ENCODE data around the gene CORIN.
"Not testable (repeated sequence)": the region's sequence is repeated elsewhere in the genome, so short reads cannot be mapped to it uniquely, and the experiment has no call there.

The CORIN gene

GRCh38 chr4:47566969-47567368 is 270.9 kb downstream of the CORIN start:
- no peak for DNase-seq (ENCODE audit: low read depth in 2 of 2)

DNA sequence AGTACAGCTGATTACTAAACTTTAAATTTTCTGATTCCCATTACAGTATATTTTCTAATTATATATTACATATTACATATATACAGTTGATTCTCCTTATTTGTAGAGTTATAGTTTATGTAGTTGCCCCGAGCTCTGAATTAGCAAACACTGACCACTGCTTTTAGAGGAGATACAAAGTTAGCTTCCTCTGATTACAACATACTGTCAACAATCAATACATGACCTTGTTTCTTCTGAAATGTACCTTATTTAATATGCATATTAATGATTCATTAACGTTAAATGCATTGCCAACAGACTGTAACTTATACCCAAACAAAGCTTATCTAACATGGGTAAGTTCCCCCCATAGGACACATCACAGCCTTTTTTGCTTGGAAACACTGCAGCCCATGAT is 271.3 kb downstream of the CORIN start:
- DNase-seq (ENCODE audit: low read depth in 2 of 2): no peak

DNA sequence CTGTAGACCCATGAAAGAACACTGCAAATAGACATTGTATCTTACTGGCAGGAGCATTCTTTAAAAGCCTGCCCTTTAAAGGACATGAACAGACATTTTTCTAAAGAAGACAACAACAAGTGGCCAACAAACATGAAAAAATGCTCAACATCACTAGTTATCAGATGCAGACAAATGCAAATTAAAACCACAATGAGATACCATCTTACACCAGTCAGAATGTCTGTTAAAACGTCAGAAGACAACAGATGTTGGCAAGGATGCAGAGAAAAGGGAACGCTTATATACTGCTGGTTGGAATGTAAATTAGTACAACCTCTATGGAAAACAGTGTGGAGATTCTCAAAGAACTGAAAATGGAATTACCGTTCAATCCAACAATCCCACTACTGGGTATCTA is 275.6 kb downstream of the CORIN start:
- no peak for DNase-seq (ENCODE audit: low read depth in 2 of 2)

- no peak for DNase-seq (ENCODE audit: low read depth in 2 of 2)
These were observed 276.5 kb downstream of the CORIN start for GRCh38 chr4:47561331-47561730.

- DNase-seq (ENCODE audit: low read depth in 2 of 2): no peak
These were observed 277.2 kb downstream of the CORIN start for GRCh38 chr4:47560682-47561081.

DNA sequence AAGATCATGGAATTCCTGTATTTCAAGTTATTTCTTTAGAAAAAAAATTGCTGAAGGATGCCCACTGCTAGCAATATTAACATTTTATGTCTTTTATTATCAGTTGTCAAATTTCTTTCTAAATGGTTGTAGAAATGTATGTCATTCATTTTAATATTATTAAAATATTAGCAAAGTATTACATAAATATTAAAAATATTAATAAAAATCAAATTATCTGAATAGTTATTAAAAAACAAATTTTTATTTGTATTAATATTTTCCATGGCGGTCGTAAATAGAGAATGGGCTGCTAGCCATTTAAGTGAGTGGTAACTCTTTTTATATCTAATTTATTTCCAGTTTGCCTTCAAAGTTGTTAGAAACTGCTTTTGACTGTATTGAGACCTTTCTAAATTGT is 280.6 kb downstream of the CORIN start:
- no peak for DNase-seq (ENCODE audit: low read depth in 2 of 2)

DNA sequence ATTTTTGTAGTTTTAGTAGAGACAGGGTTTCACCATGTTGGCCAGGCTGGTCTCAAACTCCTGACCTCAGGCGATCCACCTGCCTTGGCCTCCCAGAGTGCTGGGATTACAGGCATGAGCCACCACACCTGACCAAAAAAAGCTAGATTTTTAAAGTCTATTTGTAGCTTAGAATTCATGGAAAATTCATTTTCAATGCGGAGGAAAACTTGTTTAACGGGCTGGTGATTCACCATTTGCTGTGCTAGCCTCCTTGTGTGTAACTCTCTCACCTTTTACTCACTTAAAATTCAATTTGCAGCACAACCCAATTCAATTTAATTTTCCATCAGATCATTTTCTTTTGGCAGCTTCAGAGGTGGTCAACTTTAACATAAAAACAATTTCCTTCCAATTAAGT is 281.9 kb downstream of the CORIN start:
- not testable (repeated sequence) for DNase-seq (ENCODE audit: low read depth in 2 of 2)

DNA sequence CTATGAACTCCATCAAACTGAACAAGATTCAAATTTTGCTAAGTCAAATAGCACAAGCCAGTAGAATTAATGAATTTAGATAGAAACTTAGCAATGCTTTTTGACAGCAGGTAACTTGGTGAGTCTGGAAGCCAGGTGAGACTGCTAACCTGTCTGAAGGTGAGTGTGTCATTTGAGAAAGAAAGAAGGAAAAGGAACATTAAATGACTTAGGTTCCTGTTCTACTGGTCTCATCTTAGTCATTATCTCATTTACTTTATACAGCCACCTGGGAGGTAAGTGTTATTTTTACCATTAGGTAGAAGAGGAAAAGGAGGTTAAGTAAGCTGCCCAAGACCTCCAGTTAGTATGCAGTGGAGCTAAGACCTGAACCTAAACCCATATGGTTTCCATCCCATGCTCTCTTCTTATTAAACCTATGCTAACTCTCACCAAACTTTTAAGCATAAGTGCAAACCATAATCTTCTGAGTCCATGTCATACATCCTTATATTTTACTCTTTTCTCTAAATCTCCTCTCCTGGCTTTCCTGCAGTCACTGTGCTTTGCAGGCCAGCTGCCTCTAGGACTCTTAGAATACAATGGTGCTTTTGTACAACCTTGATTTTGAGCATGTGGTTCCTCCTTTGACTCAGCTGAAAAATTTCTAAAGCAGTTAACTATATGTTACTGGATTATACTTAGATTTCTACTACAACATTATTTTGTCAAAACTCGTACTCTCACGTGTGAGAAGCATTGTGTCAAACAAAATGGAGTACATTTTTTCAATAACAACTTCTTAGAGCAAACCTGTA is 284.3 kb downstream of the CORIN start:
- no peak for DNase-seq (ENCODE audit: low read depth in 2 of 2)

DNA sequence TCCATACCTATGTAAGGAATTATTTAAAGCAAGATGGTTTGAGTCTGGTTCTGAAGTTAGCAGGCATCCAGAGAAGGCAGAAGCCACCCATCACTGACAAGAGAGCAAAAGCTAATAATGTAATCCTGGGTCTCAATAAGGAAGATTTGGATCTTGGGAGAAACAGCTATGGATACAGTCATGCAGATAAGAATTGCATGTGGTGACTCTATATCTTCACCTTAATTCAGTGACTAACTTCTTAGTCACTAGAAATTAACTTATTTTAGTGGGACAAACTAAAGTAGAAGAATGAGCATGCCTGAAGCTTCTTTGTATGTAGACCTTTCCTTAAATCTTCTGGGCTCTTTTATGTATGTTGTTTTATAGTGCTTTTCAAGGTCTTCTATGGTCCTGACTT is 286.2 kb downstream of the CORIN start:
- DNase-seq (ENCODE audit: low read depth in 2 of 2): no peak

DNA sequence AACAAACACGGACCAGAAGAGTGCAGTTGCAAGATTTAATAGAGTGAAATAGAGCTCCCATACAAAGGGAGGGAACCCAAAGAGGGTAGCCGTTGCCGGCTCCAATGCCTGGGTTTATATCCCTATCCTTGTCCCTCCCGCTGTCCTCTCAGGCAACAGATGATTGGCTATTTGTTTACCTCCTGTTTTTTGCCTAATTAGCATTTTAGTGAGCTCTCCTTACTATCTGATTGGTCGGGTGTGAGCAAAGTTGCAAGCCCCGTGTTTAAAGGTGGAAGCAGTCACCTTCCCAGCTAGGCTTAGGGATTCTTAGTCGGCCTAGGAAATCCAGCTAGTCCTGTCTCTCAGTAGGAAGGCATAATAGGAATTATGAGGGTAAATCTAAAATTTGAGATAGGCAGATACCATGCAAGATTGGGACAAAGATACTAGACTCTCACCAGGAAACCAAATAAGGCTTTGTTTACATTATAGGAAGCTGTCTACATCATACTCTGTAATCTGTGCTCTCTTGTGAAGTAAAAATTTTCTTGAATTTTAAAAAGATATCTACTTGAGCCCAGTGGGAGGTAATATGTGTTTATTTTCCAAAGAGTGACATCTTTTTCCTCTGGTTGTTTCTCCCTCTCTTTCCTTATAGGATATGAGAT is 286.8 kb downstream of the CORIN start:
- DNase-seq (ENCODE audit: low read depth in 2 of 2): no peak

DNA sequence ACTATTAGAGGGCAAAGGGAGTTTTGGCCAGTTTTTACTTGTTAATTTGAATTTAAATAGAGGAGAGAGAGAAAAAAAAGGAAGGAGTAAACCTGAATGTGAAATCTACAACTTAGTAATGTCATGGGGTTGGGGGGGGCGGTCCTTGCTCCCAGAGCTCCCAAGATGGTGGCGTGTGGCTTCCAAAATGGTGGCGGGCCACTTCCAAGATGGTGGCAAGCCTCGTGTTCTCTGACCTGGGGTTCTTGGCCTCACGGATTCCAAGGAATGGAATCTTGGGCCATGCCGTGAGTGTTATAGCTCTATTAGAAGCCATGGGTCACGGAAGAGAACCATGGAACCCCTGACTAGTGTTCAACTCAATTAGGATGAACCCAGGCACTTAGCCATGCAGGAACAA is 287.5 kb downstream of the CORIN start:
- DNase-seq (ENCODE audit: low read depth in 2 of 2): not testable (repeated sequence)
